Naive thymus-derived CD4-positive, alpha-beta T cell (primary cell): ENCODE results near the gene TC2N. TPM values are rescaled to one million over a fixed set of nuclear protein-coding genes. Genes with fewer than 3 reads are reported as not detected.
"Not testable (repeated sequence)": the region's sequence is repeated elsewhere in the genome, so short reads cannot be mapped to it uniquely, and the experiment has no call there.

ENCODE experiments used
- ATAC-seq: fragments of 150-1000 bp; cut with Tn5 transposase; 2 replicates; pipeline ENCODE4 v1.10.0; 2021; ENCODE audit warnings: mild to moderate bottlenecking, moderate library complexity
- CTCF ChIA-PET: fragments of 350-600 bp; sonication (Branson Sonifier 250); formaldehyde crosslinking; loops from one replicate; lab custom pipeline; 2021; ENCODE audit warnings: antibody characterized with exemption; lab: Charles Lee
- POLR2A ChIA-PET: fragments of 350-600 bp; sonication (Branson Sonifier 250); formaldehyde crosslinking; loops from one replicate; lab custom pipeline; 2021; ENCODE audit warnings: antibody characterized with exemption, inconsistent platforms; lab: Charles Lee
- DNase-seq, 9 donors: peaks; one replicate each; pipeline versions ENCODE4 v3.0.0 to v3.0.0-alpha.2; 2020 to 2022; ENCODE audit warnings: mixed read lengths in 1 of 9
- H3K27ac ChIP-seq: one replicate; pipeline ENCODE4 v1.7.0; 2013; ENCODE audit warnings: mild to moderate bottlenecking, low read depth, low read length, moderate library complexity
- H3K27me3 ChIP-seq, 2 donors: one replicate each; pipeline ENCODE4 v1.7.0; 2013; ENCODE audit warnings: low read length in 2 of 2, mild to moderate bottlenecking in 2 of 2, moderate library complexity in 2 of 2; ENCODE audit not compliant: control insufficient read depth in 2 of 2, insufficient read depth in 2 of 2
- H3K36me3 ChIP-seq, 3 experiments: 1 replicate in 2 of 3; 2 replicates in 1 of 3; pipeline ENCODE4 v1.7.0; 2013; ENCODE audit warnings: low read length in 3 of 3, mild to moderate bottlenecking in 3 of 3, moderate library complexity in 1 of 3; ENCODE audit not compliant: insufficient read depth in 3 of 3, control insufficient read depth in 2 of 3
- H3K4me1 ChIP-seq, 2 donors: one replicate each; pipeline ENCODE4 v1.7.0; 2013; ENCODE audit warnings: low read length in 2 of 2, mild to moderate bottlenecking in 2 of 2, moderate library complexity in 1 of 2; ENCODE audit not compliant: control insufficient read depth in 2 of 2, insufficient read depth in 2 of 2
- H3K4me3 ChIP-seq: 2 replicates; pipeline ENCODE4 v1.7.0; 2013; ENCODE audit warnings: mild to moderate bottlenecking, low read length
- H3K9me3 ChIP-seq, 3 experiments: 1 replicate in 2 of 3; 2 replicates in 1 of 3; pipeline ENCODE4 v1.7.0; 2013; ENCODE audit warnings: low read length in 3 of 3; ENCODE audit not compliant: control insufficient read depth in 2 of 3
- H3K27ac Mint-ChIP-seq, 9 donors: one replicate each; pipeline ENCODE4 v1.8.0; 2020 to 2022; ENCODE audit warnings: mixed read lengths in 9 of 9, mild to moderate bottlenecking in 8 of 9, moderate library complexity in 5 of 9, inconsistent platforms in 2 of 9
- H3K27me3 Mint-ChIP-seq, 5 donors: one replicate each; pipeline ENCODE4 v1.8.0; 2021 to 2022; ENCODE audit warnings: mixed read lengths in 5 of 5, mild to moderate bottlenecking in 1 of 5
- H3K36me3 Mint-ChIP-seq, 5 donors: one replicate each; pipeline ENCODE4 v1.8.0; 2020 to 2022; ENCODE audit warnings: mixed read lengths in 5 of 5, mild to moderate bottlenecking in 3 of 5, inconsistent platforms in 1 of 5
- H3K4me1 Mint-ChIP-seq, 7 donors: one replicate each; pipeline ENCODE4 v1.8.0; 2020 to 2022; ENCODE audit warnings: mixed read lengths in 7 of 7, mild to moderate bottlenecking in 3 of 7, inconsistent platforms in 1 of 7
- H3K4me3 Mint-ChIP-seq, 10 donors: one replicate each; pipeline ENCODE4 v1.8.0; 2020 to 2022; ENCODE audit warnings: mild to moderate bottlenecking in 10 of 10, mixed read lengths in 10 of 10, moderate library complexity in 6 of 10, inconsistent platforms in 2 of 10
- H3K9me3 Mint-ChIP-seq, 11 donors: one replicate each; pipeline ENCODE4 v1.8.0; 2020 to 2022; ENCODE audit warnings: mixed read lengths in 11 of 11, mild to moderate bottlenecking in 4 of 11, inconsistent platforms in 1 of 11, moderate library complexity in 1 of 11
- intact Hi-C, 2 donors: fragments of 100-400 bp; cut with micrococcal nuclease; formaldehyde crosslinking; loops; one replicate each; pipeline ENCODE4 v1.15.1; 2023
- polyA plus RNA-seq, 2 donors: library from polyadenylated mRNA; unstranded; fragments of 300-500 nt; fragmentation: Illumina TruSeq; gene quantifications; one replicate each; pipeline ENCODE4 v1.2.3, GENCODE V29; 2021
- total RNA-seq, 6 experiments: library from RNA in 5 of 6; stranded (reverse) in 5 of 6; gene quantifications; 1 replicate in 5 of 6; 2 replicates in 1 of 6; pipeline ENCODE4 v1.2.3 and lab custom pipeline; 2021 to 2026

Gene TC2N
- total and polyA plus RNA-seq, 7 experiments from 2014 or later = 158 to 301 (median 193) TPM

DNA sequence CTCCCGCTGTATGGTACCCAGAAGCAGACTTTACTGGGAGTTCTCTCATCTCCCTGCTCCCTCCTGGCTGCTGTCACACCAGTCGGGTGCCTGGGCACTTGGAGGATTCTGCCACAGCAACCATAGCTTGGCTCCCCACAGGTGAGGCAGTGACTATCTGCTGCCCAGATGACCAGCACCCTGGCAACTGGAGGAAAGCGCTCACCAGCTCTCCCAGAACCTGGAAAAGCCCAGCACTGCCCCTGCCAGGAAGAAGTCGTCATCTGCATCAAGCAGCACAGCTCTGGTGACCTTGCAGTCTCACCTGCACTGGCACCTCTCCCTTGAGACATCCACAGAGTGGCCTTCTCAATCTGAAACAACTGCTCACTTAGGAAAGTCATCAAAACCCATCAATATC lies 31.9 kb upstream of the TC2N start:
- intact Hi-C loops = loop anchor here in 1 of 2 donors (10.0 kb wide), 1 partner anchor 64 kb away; no protein-coding TSS in a partner anchor
- Mint-ChIP-seq H3K36me3 (peaks cover 0 to 1% (median 0%) of the 10 kb centered on the region in 5 donors), H3K27ac (peak overlapping the region in 1 of 9 donors; percentile 77)

DNA sequence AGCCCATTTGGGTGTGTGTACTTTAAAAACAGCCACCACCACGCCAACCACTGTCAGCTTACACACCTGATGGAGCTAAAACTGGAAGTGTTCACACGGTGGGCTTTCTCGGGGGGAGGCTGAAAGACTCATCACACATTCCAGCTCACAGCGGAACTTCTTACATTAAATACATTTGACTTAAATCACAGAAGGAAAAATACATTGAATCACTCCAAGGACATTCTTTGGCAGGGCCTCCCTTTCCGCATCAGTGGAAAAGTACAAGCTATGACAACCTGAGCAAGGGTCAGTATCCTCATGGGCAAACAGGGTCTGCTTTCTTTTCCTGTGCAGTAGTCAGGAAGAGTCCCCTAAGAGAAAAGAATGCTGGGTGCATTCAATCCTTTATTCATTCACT lies 31.0 kb upstream of the TC2N start:
- no peak overlapping the region for H3K27ac ChIP-seq
- Mint-ChIP-seq H3K36me3 (peaks cover 0 to 5% (median 0%) of the 10 kb centered on the region in 5 donors), H3K4me3 (no peak overlapping the region), H3K9me3 (no peaks in the 10 kb centered on the region), H3K4me1 (peaks cover 10 to 38% (median 19%) of the 10 kb centered on the region in 7 donors), H3K27me3 (no peaks in the 10 kb centered on the region), H3K27ac (peak overlapping the region in 1 of 9 donors; percentile 43)
- ATAC-seq (no peak), DNase-seq (no peak)
- H3K9me3 ChIP-seq = no peaks in the 10 kb centered on the region
- peaks cover under 1 to 6% of the 10 kb centered on the region in 2 donors for H3K4me1 ChIP-seq
- intact Hi-C loops = loop anchor here in 1 of 2 donors (10.0 kb wide), 1 partner anchor 64 kb away; no protein-coding TSS in a partner anchor
- H3K4me3 ChIP-seq = no peak overlapping the region
- ChIA-PET CTCF (interaction anchor here (0.6 to 2.1 kb wide), 13 partner anchors 10 to 438 kb away, joined by 3 to 9 read pairs (median 3); no protein-coding TSS in a partner anchor), POLR2A (interaction anchor here (0.9 to 3.0 kb wide), 7 partner anchors 14 to 93 kb away, joined by 3 to 27 read pairs (median 10); partner anchors contain the start of gene TC2N)
- no peaks in the 10 kb centered on the region for H3K27me3 ChIP-seq
- H3K36me3 ChIP-seq = no peaks in the 10 kb centered on the region

More for the DNA sequence above, 31.9 kb upstream of the TC2N start:
- Mint-ChIP-seq H3K27me3 (no peaks in the 10 kb centered on the region), H3K4me1 (peaks cover 2 to 33% (median 17%) of the 10 kb centered on the region in 7 donors), H3K4me3 (no peak overlapping the region), H3K9me3 (no peaks in the 10 kb centered on the region)
- no peak overlapping the region for H3K4me3 ChIP-seq
- H3K9me3 ChIP-seq = no peaks in the 10 kb centered on the region
- no peaks in the 10 kb centered on the region for H3K36me3 ChIP-seq
- H3K27ac ChIP-seq = no peak overlapping the region
- ChIA-PET POLR2A (interaction anchor here (0.6 to 3.0 kb wide), 13 partner anchors 12 to 387 kb away, joined by 3 to 27 read pairs (median 3); partner anchors contain the start of genes NDUFB1 and TC2N), CTCF (interaction anchor here (0.7 to 2.1 kb wide), 18 partner anchors 10 to 251 kb away, joined by 3 to 9 read pairs (median 4); no protein-coding TSS in a partner anchor)
- no peaks in the 10 kb centered on the region for H3K4me1 ChIP-seq
- DNase-seq (peak in 1 of 9 donors; percentile 21), ATAC-seq (no peak)
- no peaks in the 10 kb centered on the region for H3K27me3 ChIP-seq

DNA sequence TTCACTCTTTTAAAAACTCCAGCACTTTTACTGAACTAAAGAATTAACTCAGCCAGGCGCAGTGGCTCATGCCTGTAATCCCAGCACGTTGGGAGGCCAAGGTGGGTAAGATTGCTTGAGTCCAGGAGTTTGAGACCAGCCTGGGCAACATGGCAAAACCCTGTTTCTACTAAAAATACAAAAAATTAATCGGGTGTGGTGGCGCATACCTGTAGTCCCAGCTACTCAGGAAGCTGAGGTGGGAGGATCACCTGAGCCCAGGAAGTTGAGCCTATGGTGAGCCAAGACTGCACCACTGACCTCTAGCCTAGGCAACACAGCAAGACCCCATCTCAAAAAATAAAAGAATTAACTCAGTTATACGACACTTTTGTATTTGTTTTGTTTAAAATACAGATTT lies 30.4 kb upstream of the TC2N start:
- H3K4me3 ChIP-seq, H3K27me3 Mint-ChIP-seq, H3K27ac ChIP-seq, H3K27me3 ChIP-seq, H3K4me3 Mint-ChIP-seq, ATAC-seq, H3K36me3 Mint-ChIP-seq, H3K36me3 ChIP-seq, H3K9me3 Mint-ChIP-seq, H3K9me3 ChIP-seq, DNase-seq: not testable (repeated sequence)
- intact Hi-C loops = loop anchor here in 1 of 2 donors (10.0 kb wide), 1 partner anchor 63 kb away; no protein-coding TSS in a partner anchor
- peaks cover 5 to 12% of the 10 kb centered on the region in 2 donors for H3K4me1 ChIP-seq
- peak overlapping the region in 1 of 9 donors; percentile 49 for H3K27ac Mint-ChIP-seq
- peaks cover 11 to 44% (median 26%) of the 10 kb centered on the region in 7 donors for H3K4me1 Mint-ChIP-seq
- CTCF ChIA-PET = interaction anchor here (0.6 to 1.8 kb wide), 6 partner anchors 14 to 437 kb away, joined by 3 to 9 read pairs (median 3); no protein-coding TSS in a partner anchor
- POLR2A ChIA-PET = interaction anchor here (1.1 to 3.0 kb wide), 5 partner anchors 13 to 63 kb away, joined by 3 to 27 read pairs (median 10); partner anchors contain the start of gene TC2N

DNA sequence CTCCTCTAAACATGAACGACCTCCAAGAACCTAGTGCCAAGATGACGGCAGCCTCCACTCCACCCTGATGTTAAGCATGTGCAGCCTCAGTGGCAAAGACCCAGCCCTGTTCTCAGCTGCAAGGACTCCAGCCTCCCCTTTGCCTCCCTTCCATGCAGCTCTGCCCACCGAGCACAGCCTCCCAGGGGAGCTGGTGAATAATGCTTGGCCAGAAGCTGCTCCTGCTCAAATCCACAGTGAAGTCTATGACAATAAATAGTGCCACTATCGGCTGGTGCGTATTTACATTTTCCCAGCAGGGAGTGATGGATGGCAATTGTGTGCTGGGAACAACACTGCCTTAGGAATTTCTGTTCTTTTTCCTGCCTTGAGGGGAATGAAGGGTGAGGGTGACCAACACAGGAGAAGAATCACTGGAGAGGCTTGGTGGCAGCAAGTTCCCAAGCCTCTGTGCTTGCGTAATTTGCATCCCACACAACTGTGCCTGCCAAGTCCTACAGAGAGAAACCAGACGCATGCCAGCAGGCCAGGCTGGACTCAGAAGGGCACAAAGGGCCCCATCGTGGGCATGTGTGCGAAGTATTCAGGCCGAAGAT lies 29.9 kb upstream of the TC2N start:
- H3K4me1 ChIP-seq = peaks cover 5 to 17% of the 10 kb centered on the region in 2 donors
- Mint-ChIP-seq H3K9me3 (no peaks in the 10 kb centered on the region), H3K4me1 (peaks cover 14 to 50% (median 31%) of the 10 kb centered on the region in 7 donors), H3K4me3 (no peak overlapping the region), H3K36me3 (peaks cover 0 to 6% (median 0%) of the 10 kb centered on the region in 5 donors), H3K27me3 (no peaks in the 10 kb centered on the region), H3K27ac (peak overlapping the region in 3 of 9 donors; percentile 2 to 49 (median 36))
- no peaks in the 10 kb centered on the region for H3K27me3 ChIP-seq
- H3K9me3 ChIP-seq = no peaks in the 10 kb centered on the region
- ChIA-PET CTCF (interaction anchor here (1.2 to 1.3 kb wide), 3 partner anchors 14 to 72 kb away, joined by 3 read pairs; no protein-coding TSS in a partner anchor), POLR2A (interaction anchor here (0.5 to 9.9 kb wide), 7 partner anchors 13 to 62 kb away, joined by 3 to 131 read pairs (median 5); partner anchors contain the start of gene TC2N)
- DNase-seq (no peak), ATAC-seq (no peak)
- no peak overlapping the region for H3K4me3 ChIP-seq
- H3K27ac ChIP-seq = no peak overlapping the region
- no peaks in the 10 kb centered on the region for H3K36me3 ChIP-seq
- intact Hi-C loops = loop anchor here in 1 of 2 donors (10.0 kb wide), 1 partner anchor 62 kb away; no protein-coding TSS in a partner anchor

DNA sequence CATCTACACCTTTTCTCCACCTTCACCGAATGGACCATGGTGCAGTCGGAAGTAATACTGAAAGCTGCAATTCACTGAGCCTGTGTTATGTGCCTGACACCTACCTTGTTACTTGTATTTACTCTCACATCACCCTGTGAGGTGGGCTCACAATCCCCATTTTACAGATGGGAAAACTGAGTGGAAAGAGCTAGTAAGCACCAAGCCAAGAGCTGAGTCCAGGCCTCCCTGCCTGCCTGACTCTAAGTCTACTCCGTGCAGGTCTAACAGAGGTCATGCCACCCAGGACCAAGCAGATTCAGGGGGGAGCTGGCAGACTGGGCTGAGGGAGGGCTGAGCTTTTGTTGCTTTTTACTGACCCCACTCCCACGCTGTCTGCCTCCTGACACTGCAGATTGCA lies 29.1 kb upstream of the TC2N start:
- Mint-ChIP-seq H3K9me3 (no peaks in the 10 kb centered on the region), H3K27ac (peak overlapping the region in 5 of 9 donors; percentile 9 to 82 (median 22)), H3K4me3 (no peak overlapping the region), H3K36me3 (peaks cover 0 to 6% (median 0%) of the 10 kb centered on the region in 5 donors), H3K27me3 (no peaks in the 10 kb centered on the region), H3K4me1 (peaks cover 15 to 57% (median 39%) of the 10 kb centered on the region in 7 donors)
- POLR2A ChIA-PET = interaction anchor here (0.5 to 9.9 kb wide), 11 partner anchors 22 to 388 kb away, joined by 3 to 131 read pairs (median 4); partner anchors contain the start of gene TC2N
- H3K4me3 ChIP-seq = no peak overlapping the region
- no peak overlapping the region for H3K27ac ChIP-seq
- CTCF ChIA-PET = interaction anchor here (0.8 to 1.3 kb wide), 4 partner anchors 15 to 247 kb away, joined by 3 read pairs; no protein-coding TSS in a partner anchor
- intact Hi-C loops = loop anchor here in 1 of 2 donors (10.0 kb wide), 1 partner anchor 62 kb away; no protein-coding TSS in a partner anchor
- ATAC-seq = no peak
- no peaks in the 10 kb centered on the region for H3K9me3 ChIP-seq
- H3K36me3 ChIP-seq = no peaks in the 10 kb centered on the region
- DNase-seq = no peak
- no peaks in the 10 kb centered on the region for H3K27me3 ChIP-seq
- peaks cover 6 to 17% of the 10 kb centered on the region in 2 donors for H3K4me1 ChIP-seq

DNA sequence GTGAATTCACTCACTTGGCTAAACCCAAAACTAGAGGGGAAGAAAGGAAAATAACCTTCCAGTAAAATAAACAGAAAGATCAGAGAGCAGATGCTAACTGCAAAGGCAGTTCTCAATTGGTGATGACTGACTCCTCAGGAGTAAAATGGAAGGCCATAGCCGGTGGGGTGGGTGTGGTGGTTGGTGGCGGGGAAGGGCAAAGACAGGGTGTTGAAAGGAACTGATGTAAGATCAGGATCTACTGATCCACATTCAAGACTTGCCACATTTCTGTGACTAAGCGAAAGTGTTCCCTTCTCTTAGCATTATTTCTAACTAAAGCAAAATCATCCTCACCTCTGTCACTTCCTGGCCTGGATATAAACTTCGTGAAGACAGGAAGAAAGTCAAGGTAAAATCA lies 26.3 kb upstream of the TC2N start:
- POLR2A ChIA-PET = interaction anchor here (0.7 to 9.9 kb wide), 10 partner anchors 9 to 64 kb away, joined by 3 to 131 read pairs (median 4); partner anchors contain the start of gene TC2N
- H3K36me3 Mint-ChIP-seq = peaks cover 0 to 7% (median 0%) of the 10 kb centered on the region in 5 donors
- Histone ChIP-seq H3K27ac (no peak overlapping the region), H3K27me3 (no peaks in the 10 kb centered on the region), H3K36me3 (no peaks in the 10 kb centered on the region), H3K4me3 (no peak overlapping the region), H3K4me1 (peaks cover 33 to 37% of the 10 kb centered on the region in 2 donors), H3K9me3 (no peaks in the 10 kb centered on the region)
- H3K9me3 Mint-ChIP-seq = no peaks in the 10 kb centered on the region
- peak overlapping the region in 9 of 10 donors; percentile 17 to 65 (median 45) for H3K4me3 Mint-ChIP-seq
- H3K27ac Mint-ChIP-seq = peak overlapping the region; percentile 38 to 90 (median 72)
- peak; percentile 57 for ATAC-seq
- no peaks in the 10 kb centered on the region for H3K27me3 Mint-ChIP-seq
- CTCF ChIA-PET = interaction anchor here (0.8 to 1.1 kb wide), 4 partner anchors 8 to 244 kb away, joined by 3 read pairs; partner anchors contain the start of gene TC2N
- peaks cover 30 to 77% (median 65%) of the 10 kb centered on the region in 7 donors for H3K4me1 Mint-ChIP-seq
- peak in 2 of 9 donors; percentile 18 to 24 for DNase-seq
- intact Hi-C loops = loop anchor here (5.0 to 10.0 kb wide), 2 partner anchors 59 to 176 kb away; no protein-coding TSS in a partner anchor
